ENCODE measurements around the gene RCOR2. TPM values are rescaled to one million over a fixed set of nuclear protein-coding genes. Genes with fewer than 3 reads are reported as not detected.

The RCOR2 gene
- total and polyA plus RNA-seq, 8 donors: 0.35 to 1.6 (median 0.92) TPM; not detected in 3

GRCh38 chr11:63877658-63878241 is 39.2 kb downstream of the RCOR2 start:
- WGBS, 5 donors: 76 to 88% (median 82%) methylated on average over 6 of the region's 6 CpGs

GRCh38 chr11:63876616-63877015 is 40.3 kb downstream of the RCOR2 start:
- H3K4me1 ChIP-seq: peaks cover 48 to 90% (median 73%) of the 10 kb centered on the region in 4 donors
- no peak overlapping the region for H3K27ac ChIP-seq
- no peak overlapping the region for H3K4me3 ChIP-seq
- H3K27me3 ChIP-seq: no peaks in the 10 kb centered on the region
- H3K9me3 ChIP-seq: no peaks in the 10 kb centered on the region
- intact Hi-C loops (cut with DNase I; ENCODE audit: low total_unique reads): loop anchor here (5.0 kb wide), 1 partner anchor 34 kb away; no protein-coding TSS in a partner anchor
- no peak for DNase-seq
- H3K36me3 ChIP-seq: peaks cover 3 to 13% (median 5%) of the 10 kb centered on the region in 4 donors
- no peak for TF ChIP-seq EP300 (IDR thresholded peaks at IDR 0.05)
- TF ChIP-seq CTCF (IDR thresholded peaks at IDR 0.05): no peak
- TF ChIP-seq POLR2AphosphoS5 (IDR thresholded peaks at IDR 0.05): no peak
- TF ChIP-seq POLR2A (IDR thresholded peaks at IDR 0.05): no peak
- 84 to 92% (median 90%) methylated on average over 6 of the region's 6 CpGs for WGBS, 5 donors

More at GRCh38 chr11:63877658-63878241, 39.2 kb downstream of the RCOR2 start:
- Histone ChIP-seq H3K9me3 (no peaks in the 10 kb centered on the region), H3K36me3 (peaks cover 3 to 13% (median 5%) of the 10 kb centered on the region in 4 donors), H3K27me3 (no peaks in the 10 kb centered on the region), H3K4me1 (peaks cover 37 to 89% (median 68%) of the 10 kb centered on the region in 4 donors), H3K4me3 (no peak overlapping the region), H3K27ac (no peak overlapping the region)
- no peak for DNase-seq
- TF ChIP-seq POLR2AphosphoS5 (IDR thresholded peaks at IDR 0.05) (no peak), EP300 (IDR thresholded peaks at IDR 0.05) (no peak), CTCF (IDR thresholded peaks at IDR 0.05) (no peak), POLR2A (IDR thresholded peaks at IDR 0.05) (no peak)
- intact Hi-C loops (cut with DNase I; ENCODE audit: low total_unique reads): loop anchor here (5.0 kb wide), 1 partner anchor 35 kb away; no protein-coding TSS in a partner anchor

- Histone ChIP-seq H3K4me3 (no peak overlapping the region), H3K36me3 (peaks cover 3 to 13% (median 5%) of the 10 kb centered on the region in 4 donors), H3K9me3 (no peaks in the 10 kb centered on the region), H3K27ac (peak overlapping the region in 1 of 5 donors; percentile 69), H3K4me1 (peaks cover 57 to 97% (median 77%) of the 10 kb centered on the region in 4 donors), H3K27me3 (no peaks in the 10 kb centered on the region)
- TF ChIP-seq EP300 (IDR thresholded peaks at IDR 0.05): no peak
- intact Hi-C loops (cut with DNase I; ENCODE audit: low total_unique reads): loop anchor here (5.0 kb wide), 1 partner anchor 33 kb away; no protein-coding TSS in a partner anchor
- DNase-seq: no peak
- 81 to 90% (median 86%) methylated on average over 8 of the region's 8 CpGs for WGBS, 5 donors
Observed at GRCh38 chr11:63875506-63876065, 41.4 kb downstream of the RCOR2 start.

GRCh38 chr11:63874511-63874910 is 42.5 kb downstream of the RCOR2 start:
- no peak for TF ChIP-seq POLR2A (IDR thresholded peaks at IDR 0.05)
- TF ChIP-seq POLR2AphosphoS5 (IDR thresholded peaks at IDR 0.05): peak in 1 of 3 donors; percentile 16
- intact Hi-C loops (cut with DNase I; ENCODE audit: low total_unique reads): no loop called here
- Histone ChIP-seq H3K27me3 (no peaks in the 10 kb centered on the region), H3K9me3 (no peaks in the 10 kb centered on the region), H3K27ac (peak overlapping the region in 3 of 5 donors; percentile 35 to 80 (median 69)), H3K4me1 (peaks cover 61 to 97% (median 77%) of the 10 kb centered on the region in 4 donors), H3K4me3 (no peak overlapping the region), H3K36me3 (peaks cover 3 to 13% (median 5%) of the 10 kb centered on the region in 4 donors)
- 24 to 36% (median 32%) methylated on average over 6 of the region's 6 CpGs for WGBS, 5 donors
- peak in 1 of 2 donors; percentile 56 for DNase-seq

GRCh38 chr11:63873311-63873710 is 43.7 kb downstream of the RCOR2 start:
- no peak for DNase-seq
- 57 to 65% (median 63%) methylated on average over 5 of the region's 5 CpGs for WGBS, 5 donors
- H3K4me1 ChIP-seq: peaks cover 66 to 97% (median 78%) of the 10 kb centered on the region in 4 donors
- H3K27ac ChIP-seq: peak overlapping the region; percentile 37 to 82 (median 69)
- no peaks in the 10 kb centered on the region for H3K27me3 ChIP-seq
- TF ChIP-seq EP300 (IDR thresholded peaks at IDR 0.05) (no peak), POLR2AphosphoS5 (IDR thresholded peaks at IDR 0.05) (no peak), POLR2A (IDR thresholded peaks at IDR 0.05) (no peak), CTCF (IDR thresholded peaks at IDR 0.05) (no peak)
- H3K36me3 ChIP-seq: peaks cover 0 to 5% (median 3%) of the 10 kb centered on the region in 4 donors
- intact Hi-C loops (cut with DNase I; ENCODE audit: low total_unique reads): no loop called here
- H3K4me3 ChIP-seq: no peak overlapping the region
- H3K9me3 ChIP-seq: no peaks in the 10 kb centered on the region
